HCT116 (cell line): Measurements from ENCODE around the gene KCNC3. TPM values are rescaled to one million over a fixed set of nuclear protein-coding genes. Genes with fewer than 3 reads are reported as not detected.

Experiments used
- ATAC-seq: fragments of 200-7000 bp; cut with Tn5 transposase; 2 replicates; pipeline ENCODE4 v1.9.1; 2020; ENCODE audit warnings: mild to moderate bottlenecking, moderate library complexity
- BruUV-seq: library from RNA; stranded (reverse); fragments of 400-500 nt; replicated peaks from 2 replicates; lab custom pipeline; 2021; lab: Mats Ljungman, UMichigan
- CTCF ChIA-PET: fragments of 300-600 bp; sonication (Branson Sonifier 250); formaldehyde crosslinking; loops from one replicate; lab custom pipeline; 2021; ENCODE audit warnings: antibody characterized with exemption; lab: Charles Lee
- POLR2A ChIA-PET: fragments of 300-600, 350-600 bp; sonication (Branson Sonifier 250); formaldehyde crosslinking; loops from one replicate; lab custom pipeline; 2021; ENCODE audit warnings: antibody characterized with exemption; lab: Charles Lee
- RAD21 ChIA-PET, 2 experiments: fragments of 300-600 bp; sonication (Branson Sonifier 250); formaldehyde crosslinking; loops; one replicate each; lab custom pipeline; 2023; ENCODE audit warnings: low total read pairs in 2 of 2; ENCODE audit not compliant: uncharacterized antibody in 2 of 2, unreplicated experiment in 2 of 2, low non-redundant PET in 1 of 2; lab: Charles Lee
- DNase-seq: peaks from one replicate; pipeline ENCODE4 v3.0.0-alpha.2; 2010; ENCODE audit warnings: low read depth, low spot score
- H2AFZ ChIP-seq: fragments of 200-600 bp; shearing (Covaris generic), sonication (generic); 2 replicates; pipeline ENCODE4 v1.6.1; 2017; ENCODE audit warnings: low read depth, mixed run types, mixed read lengths, antibody characterized with exemption, low read length; ENCODE audit not compliant: poor library complexity, severe bottlenecking
- H3K27ac ChIP-seq: 2 replicates; pipeline ENCODE4 v1.5.1; 2012; ENCODE audit warnings: low read depth, low read length
- H3K27me3 ChIP-seq: fragments of 200-600 bp; sonication (generic); 2 replicates; pipeline ENCODE4 v1.6.1; 2016; ENCODE audit warnings: mixed run types, low read length, mixed read lengths; ENCODE audit not compliant: insufficient read depth
- H3K36me3 ChIP-seq, 2 experiments: fragments of 200-500 bp in 1 of 2; fragments of 200-600 bp in 1 of 2; sonication (Bioruptor generic) in 1 of 2; sonication (generic) in 1 of 2; 2 replicates each; pipeline versions ENCODE4 v1.5.1 to v1.6.1; 2014 to 2016; ENCODE audit warnings: low read length in 2 of 2, inconsistent platforms in 1 of 2, mixed read lengths in 1 of 2, mixed run types in 1 of 2; ENCODE audit not compliant: insufficient read depth in 2 of 2, control insufficient read depth in 1 of 2
- H3K4me1 ChIP-seq, 2 experiments: fragments of 200-600 bp in 1 of 2; sonication (generic) in 1 of 2; 2 replicates each; pipeline versions ENCODE4 v1.5.1 to v1.6.1; 2012 to 2017; ENCODE audit warnings: low read length in 2 of 2, inconsistent platforms in 1 of 2, mild to moderate bottlenecking in 1 of 2, mixed read lengths in 1 of 2, mixed run types in 1 of 2, moderate library complexity in 1 of 2; ENCODE audit not compliant: insufficient read depth in 2 of 2, control insufficient read depth in 1 of 2
- H3K4me2 ChIP-seq: fragments of 200-600 bp; sonication (generic); 2 replicates; pipeline ENCODE4 v1.6.1; 2017; ENCODE audit warnings: mixed run types, low read length, mixed read lengths
- H3K4me3 ChIP-seq, 2 experiments: fragments of 200-600 bp in 1 of 2; sonication (generic) in 1 of 2; replicated peaks in 1 of 2; 2 replicates each; pipeline ENCODE4 v1.5.1; 2011 to 2016; ENCODE audit warnings: low read length in 2 of 2, control low read depth in 1 of 2, low read depth in 1 of 2, mild to moderate bottlenecking in 1 of 2, mixed read lengths in 1 of 2, mixed run types in 1 of 2
- H3K79me2 ChIP-seq: fragments of 200-600 bp; sonication (generic); 2 replicates; pipeline ENCODE4 v1.6.1; 2017; ENCODE audit warnings: mild to moderate bottlenecking, mixed run types, low read length, moderate library complexity, mixed read lengths; ENCODE audit not compliant: insufficient read depth
- H3K9ac ChIP-seq: fragments of 200-600 bp; sonication (generic); 2 replicates; pipeline ENCODE4 v1.6.1; 2016; ENCODE audit warnings: low read length, mixed read lengths
- H3K9me2 ChIP-seq: fragments of 200-600 bp; sonication (generic), shearing (Covaris generic); 2 replicates; pipeline ENCODE4 v1.6.1; 2017; ENCODE audit warnings: mixed run types, mild to moderate bottlenecking, moderate library complexity; ENCODE audit not compliant: insufficient read depth
- H3K9me3 ChIP-seq, 2 experiments: fragments of 200-500 bp in 1 of 2; fragments of 200-600 bp in 1 of 2; sonication (Bioruptor generic) in 1 of 2; sonication (generic) in 1 of 2; 2 replicates each; pipeline ENCODE4 v1.6.1; 2014 to 2017; ENCODE audit warnings: low read length in 2 of 2, mixed read lengths in 2 of 2, inconsistent platforms in 1 of 2, low read depth in 1 of 2, mild to moderate bottlenecking in 1 of 2, mixed run types in 1 of 2, moderate library complexity in 1 of 2; ENCODE audit not compliant: control insufficient read depth in 1 of 2, insufficient read depth in 1 of 2
- H4K20me1 ChIP-seq: fragments of 200-600 bp; sonication (generic), shearing (Covaris generic); 2 replicates; pipeline ENCODE4 v1.6.1; 2017; ENCODE audit warnings: mixed run types, mild to moderate bottlenecking, moderate library complexity; ENCODE audit not compliant: insufficient read depth
- ATF3 ChIP-seq: IDR thresholded peaks from 2 replicates; pipeline ENCODE4 v1.6.1; 2012
- CBX3 ChIP-seq: IDR thresholded peaks from 2 replicates; pipeline ENCODE4 v1.6.1; 2012; ENCODE audit warnings: low read depth
- EGR1 ChIP-seq: IDR thresholded peaks from 2 replicates; pipeline ENCODE4 v1.6.1; 2012; ENCODE audit warnings: low read depth
- EZH2phosphoT487 ChIP-seq: fragments of 200-600 bp; IDR thresholded peaks from 2 replicates; pipeline ENCODE4 v1.6.1; 2018; ENCODE audit warnings: antibody characterized with exemption, borderline replicate concordance
- FOSL1 ChIP-seq: IDR thresholded peaks from 2 replicates; pipeline ENCODE4 v1.6.1; 2012; ENCODE audit warnings: low read depth
- JUND ChIP-seq: IDR thresholded peaks from 2 replicates; pipeline ENCODE4 v1.6.1; 2012
- MAX ChIP-seq: IDR thresholded peaks from 2 replicates; pipeline ENCODE4 v1.6.1; 2012
- RAD21 ChIP-seq: IDR thresholded peaks from 2 replicates; pipeline ENCODE4 v1.6.1; 2012; ENCODE audit warnings: low read depth, mild to moderate bottlenecking
- SIN3A ChIP-seq: IDR thresholded peaks from 2 replicates; pipeline ENCODE4 v1.6.1; 2012; ENCODE audit warnings: low read depth
- SP1 ChIP-seq: IDR thresholded peaks from 2 replicates; pipeline ENCODE4 v1.6.1; 2012; ENCODE audit warnings: low read depth
- SRF ChIP-seq: IDR thresholded peaks from 2 replicates; pipeline ENCODE4 v1.6.1; 2012; ENCODE audit warnings: low read depth
- YY1 ChIP-seq: IDR thresholded peaks from 2 replicates; pipeline ENCODE4 v1.6.1; 2011; ENCODE audit warnings: low read length, low read depth, moderate library complexity, mild to moderate bottlenecking; ENCODE audit not compliant: insufficient replicate concordance; ENCODE audit errors: extremely low read depth
- ZFX ChIP-seq: fragments of 450-650 bp; IDR thresholded peaks from 2 replicates; pipeline ENCODE4 v1.6.1; 2017
- intact Hi-C: fragments of 100-400 bp; cut with micrococcal nuclease; formaldehyde crosslinking; loops from 2 replicates; pipeline ENCODE4 v1.10.0; 2022
- total RNA-seq: library from RNA; stranded (reverse); gene quantifications from one replicate; pipeline ENCODE4 v1.2.1, GENCODE V29; 2021; ENCODE audit not compliant: unreplicated experiment
- TF ChIP-seq, protein P1 (sequence below): IDR thresholded peaks from 2 replicates; pipeline ENCODE4 v1.6.1; 2012; ENCODE audit warnings: low read depth

KCNC3 gene
- total RNA-seq, 1 experiment from 2014 or later, result 6.9 TPM

DNA sequence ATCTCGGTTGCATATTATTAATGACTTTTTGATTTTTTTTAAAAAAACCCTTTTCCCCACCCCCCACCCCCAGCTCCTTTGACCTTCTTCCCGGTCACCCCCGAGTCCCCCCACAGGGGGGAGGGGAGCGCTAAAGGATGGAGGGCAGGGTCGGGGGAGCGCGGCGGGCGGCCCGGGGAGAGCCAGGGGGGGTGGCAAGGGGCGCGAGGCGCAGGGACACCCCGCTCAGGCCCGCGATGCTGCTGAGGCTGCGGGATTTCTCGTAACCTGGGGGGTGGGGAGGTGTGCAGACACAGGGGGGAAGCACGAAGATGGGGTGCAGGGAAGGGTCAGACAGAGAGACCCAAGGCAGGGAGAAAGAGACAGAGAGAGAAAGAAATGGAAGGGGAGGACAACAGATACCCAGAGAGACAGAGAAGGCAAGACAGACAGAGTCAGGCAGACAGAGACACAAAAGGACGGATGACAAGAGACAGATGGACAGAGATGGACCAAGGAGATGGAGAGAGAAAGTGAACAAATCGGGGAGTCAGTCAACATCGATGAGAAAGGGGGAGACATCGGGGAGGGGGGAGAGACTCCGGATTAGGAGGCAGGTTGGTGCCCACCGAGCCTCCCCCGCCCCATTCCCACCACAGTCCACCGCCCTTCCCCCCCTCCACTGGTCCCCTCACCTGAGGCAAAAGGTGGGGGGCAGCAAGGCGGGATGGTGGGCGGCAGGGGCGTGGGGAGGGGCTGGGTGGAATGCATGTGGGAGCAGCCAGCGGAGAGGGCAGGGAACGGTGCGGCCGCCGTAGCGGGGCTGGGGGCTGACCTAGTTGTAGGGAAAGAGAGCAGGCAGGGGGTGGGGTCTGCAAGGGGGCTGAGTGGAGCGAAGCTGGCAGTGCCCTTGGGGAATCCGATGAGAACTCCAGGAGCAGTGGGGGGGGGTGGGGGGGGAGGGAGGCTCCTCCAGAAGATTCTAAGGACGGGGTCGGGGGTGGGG lies 14.2 kb downstream of the KCNC3 start:
- H3K79me2 ChIP-seq, result no peaks in the 10 kb centered on the region
- no peak for TF ChIP-seq FOSL1
- TF ChIP-seq EZH2phosphoT487, result no peak
- no peak for TF ChIP-seq CBX3
- no peak for TF ChIP-seq SP1
- no peak for TF ChIP-seq RAD21
- TF ChIP-seq SRF, result no peak
- TF ChIP-seq, all 23 proteins: peak for 0
- ATAC-seq, result no peak
- no peak overlapping the region for H3K4me2 ChIP-seq
- BruUV-seq, result no TSS peak
- no peak overlapping the region for H3K9ac ChIP-seq
- H3K9me2 ChIP-seq, result no peaks in the 10 kb centered on the region
- H3K4me3 ChIP-seq, result no peak overlapping the region
- intact Hi-C loops, result no loop called here
- ChIA-PET CTCF (no interaction called here), RAD21 (no interaction called here), POLR2A (no interaction called here)
- H2AFZ ChIP-seq, result no peak overlapping the region
- no peaks in the 10 kb centered on the region for H3K27me3 ChIP-seq
- H3K4me1 ChIP-seq, result peaks cover 0 to 4% of the 10 kb centered on the region in 2 experiments; a peak in 1 of 4 replicates
- H3K9me3 ChIP-seq, result no peaks in the 10 kb centered on the region
- no peaks in the 10 kb centered on the region for H4K20me1 ChIP-seq
- DNase-seq, result no peak
- no peaks in the 10 kb centered on the region for H3K36me3 ChIP-seq
- no peak overlapping the region for H3K27ac ChIP-seq

GRCh38 chr19:50313812-50314536 lies 15.2 kb downstream of the KCNC3 start:
- CTCF ChIA-PET, result no interaction called here
- TF ChIP-seq FOSL1 (no peak), MAX (no peak), RAD21 (no peak), SIN3A (no peak), YY1 (no peak), JUND (no peak), EZH2phosphoT487 (no peak), EGR1 (no peak), ZFX (no peak), ATF3 (no peak), CBX3 (no peak)
- TF ChIP-seq, protein P1, sequence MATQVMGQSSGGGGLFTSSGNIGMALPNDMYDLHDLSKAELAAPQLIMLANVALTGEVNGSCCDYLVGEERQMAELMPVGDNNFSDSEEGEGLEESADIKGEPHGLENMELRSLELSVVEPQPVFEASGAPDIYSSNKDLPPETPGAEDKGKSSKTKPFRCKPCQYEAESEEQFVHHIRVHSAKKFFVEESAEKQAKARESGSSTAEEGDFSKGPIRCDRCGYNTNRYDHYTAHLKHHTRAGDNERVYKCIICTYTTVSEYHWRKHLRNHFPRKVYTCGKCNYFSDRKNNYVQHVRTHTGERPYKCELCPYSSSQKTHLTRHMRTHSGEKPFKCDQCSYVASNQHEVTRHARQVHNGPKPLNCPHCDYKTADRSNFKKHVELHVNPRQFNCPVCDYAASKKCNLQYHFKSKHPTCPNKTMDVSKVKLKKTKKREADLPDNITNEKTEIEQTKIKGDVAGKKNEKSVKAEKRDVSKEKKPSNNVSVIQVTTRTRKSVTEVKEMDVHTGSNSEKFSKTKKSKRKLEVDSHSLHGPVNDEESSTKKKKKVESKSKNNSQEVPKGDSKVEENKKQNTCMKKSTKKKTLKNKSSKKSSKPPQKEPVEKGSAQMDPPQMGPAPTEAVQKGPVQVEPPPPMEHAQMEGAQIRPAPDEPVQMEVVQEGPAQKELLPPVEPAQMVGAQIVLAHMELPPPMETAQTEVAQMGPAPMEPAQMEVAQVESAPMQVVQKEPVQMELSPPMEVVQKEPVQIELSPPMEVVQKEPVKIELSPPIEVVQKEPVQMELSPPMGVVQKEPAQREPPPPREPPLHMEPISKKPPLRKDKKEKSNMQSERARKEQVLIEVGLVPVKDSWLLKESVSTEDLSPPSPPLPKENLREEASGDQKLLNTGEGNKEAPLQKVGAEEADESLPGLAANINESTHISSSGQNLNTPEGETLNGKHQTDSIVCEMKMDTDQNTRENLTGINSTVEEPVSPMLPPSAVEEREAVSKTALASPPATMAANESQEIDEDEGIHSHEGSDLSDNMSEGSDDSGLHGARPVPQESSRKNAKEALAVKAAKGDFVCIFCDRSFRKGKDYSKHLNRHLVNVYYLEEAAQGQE, result no peak
- TF ChIP-seq, all 23 proteins: peak for 0
- ChIA-PET RAD21 (no interaction called here), POLR2A (no interaction called here)
- H3K27ac ChIP-seq, result no peak overlapping the region
- intact Hi-C loops, result no loop called here
- H3K36me3 ChIP-seq, result no peaks in the 10 kb centered on the region
- no peak overlapping the region for H3K4me2 ChIP-seq
- ATAC-seq (peak; percentile 31; the same call in 1 of the 2 replicates), DNase-seq (no peak)
- H2AFZ ChIP-seq, result no peak overlapping the region
- H3K4me1 ChIP-seq, result peaks cover 0 to 4% of the 10 kb centered on the region in 2 experiments; a peak in 1 of 4 replicates
- H4K20me1 ChIP-seq, result no peaks in the 10 kb centered on the region
- no peaks in the 10 kb centered on the region for H3K9me3 ChIP-seq
- no TSS peak for BruUV-seq
- H3K79me2 ChIP-seq, result no peaks in the 10 kb centered on the region
- H3K9me2 ChIP-seq, result no peaks in the 10 kb centered on the region
- no peak overlapping the region for H3K4me3 ChIP-seq
- no peak overlapping the region for H3K9ac ChIP-seq
- no peaks in the 10 kb centered on the region for H3K27me3 ChIP-seq
